COLO829 (cell line): ENCODE results near the gene HPCAL1.

Experiments
- DNase-seq: peaks from one replicate; pipeline ENCODE4 v3.0.0; 2012; ENCODE audit warnings: low spot score

HPCAL1 gene

DNA sequence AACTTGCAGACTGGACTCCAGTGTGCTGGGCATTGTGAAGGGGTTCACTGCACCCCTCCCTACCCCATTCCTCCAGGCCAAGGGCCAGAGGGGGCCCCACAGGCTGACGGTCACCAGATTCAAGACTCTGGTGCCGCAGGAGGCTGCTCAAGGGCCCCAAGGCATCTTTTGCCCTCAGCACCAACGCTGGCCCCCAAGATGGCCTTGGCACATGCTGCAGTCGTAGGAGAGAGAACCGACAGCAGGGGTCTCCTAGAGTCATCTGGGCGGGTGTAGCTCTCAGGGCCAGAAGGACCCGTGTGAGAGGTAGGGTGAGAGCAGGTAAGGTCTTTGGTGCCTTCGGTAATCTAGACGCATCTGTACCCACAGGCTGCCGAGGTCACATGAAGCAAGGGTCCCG lies 164.1 kb downstream of the HPCAL1 start:
- no peak for DNase-seq

DNA sequence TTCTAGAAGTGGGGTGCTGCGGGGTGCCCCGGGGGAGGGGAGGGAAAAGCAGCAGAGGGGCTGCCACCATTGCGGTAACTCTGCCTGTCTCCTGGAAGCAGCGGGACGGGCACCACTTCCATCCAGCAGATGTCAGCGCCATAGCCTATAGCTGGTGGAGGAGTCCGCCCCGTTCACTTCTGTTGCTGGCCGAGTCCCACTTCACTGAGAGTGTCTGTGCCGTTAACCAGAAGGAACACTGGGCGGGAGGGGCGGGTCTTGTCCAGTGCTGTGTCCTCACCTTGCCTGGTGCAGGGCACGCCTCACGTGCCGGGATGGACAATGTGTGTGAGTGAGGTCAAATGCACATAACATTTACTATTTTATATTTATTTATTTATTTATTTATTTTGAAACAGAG lies 164.7 kb downstream of the HPCAL1 start:
- DNase-seq: no peak

DNA sequence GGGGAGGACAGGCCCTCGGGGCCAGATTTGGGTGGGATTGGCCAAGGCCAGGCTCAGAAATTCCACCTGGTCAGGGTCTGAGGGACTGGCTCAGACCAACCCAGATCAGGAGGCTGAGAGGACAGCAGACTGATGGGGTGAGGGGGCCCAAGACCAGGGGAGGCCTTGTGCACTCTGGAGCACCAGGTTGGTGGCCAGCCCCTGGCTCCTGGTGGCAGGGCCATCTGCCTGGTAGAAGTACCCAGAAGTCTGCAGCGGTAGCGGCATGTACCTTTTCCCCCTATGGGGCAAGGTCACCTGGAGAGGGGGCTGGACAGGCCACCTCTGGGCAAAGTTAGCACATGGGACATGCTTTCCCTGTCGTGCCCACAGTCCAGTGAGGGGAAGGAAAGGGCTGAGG lies 166.6 kb downstream of the HPCAL1 start:
- no peak for DNase-seq

DNA sequence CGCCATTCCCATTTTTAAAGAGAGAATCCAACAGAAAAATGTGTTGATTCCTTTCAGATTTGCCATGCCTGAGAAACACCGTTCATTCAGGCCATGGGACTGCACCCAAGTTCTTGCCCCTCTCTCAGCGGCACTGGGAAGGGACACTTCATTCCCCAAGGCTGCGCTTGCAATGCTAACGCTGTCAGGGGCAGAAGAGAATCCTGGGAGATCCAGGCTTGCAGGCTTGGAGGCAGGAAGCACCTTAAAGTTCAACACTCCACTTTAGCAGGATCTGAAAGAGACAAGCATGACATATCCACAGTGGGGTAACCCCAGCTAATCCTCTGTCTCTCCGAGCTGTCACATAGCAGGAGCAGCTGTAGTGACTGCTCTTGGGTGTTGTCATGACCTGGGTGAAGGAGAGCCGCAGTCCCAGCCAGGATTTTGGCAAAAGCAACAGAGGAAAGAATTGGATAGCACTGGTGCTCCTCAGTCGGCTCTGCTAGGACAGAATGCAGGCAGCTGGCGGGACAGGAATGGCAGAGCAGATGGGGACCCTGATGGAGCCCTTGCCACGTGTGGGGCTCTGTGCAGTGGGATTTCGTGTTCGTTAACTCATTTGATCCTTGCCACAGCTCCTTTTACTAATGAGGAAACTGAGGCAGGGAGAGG lies 167.4 kb downstream of the HPCAL1 start:
- DNase-seq: no peak

DNA sequence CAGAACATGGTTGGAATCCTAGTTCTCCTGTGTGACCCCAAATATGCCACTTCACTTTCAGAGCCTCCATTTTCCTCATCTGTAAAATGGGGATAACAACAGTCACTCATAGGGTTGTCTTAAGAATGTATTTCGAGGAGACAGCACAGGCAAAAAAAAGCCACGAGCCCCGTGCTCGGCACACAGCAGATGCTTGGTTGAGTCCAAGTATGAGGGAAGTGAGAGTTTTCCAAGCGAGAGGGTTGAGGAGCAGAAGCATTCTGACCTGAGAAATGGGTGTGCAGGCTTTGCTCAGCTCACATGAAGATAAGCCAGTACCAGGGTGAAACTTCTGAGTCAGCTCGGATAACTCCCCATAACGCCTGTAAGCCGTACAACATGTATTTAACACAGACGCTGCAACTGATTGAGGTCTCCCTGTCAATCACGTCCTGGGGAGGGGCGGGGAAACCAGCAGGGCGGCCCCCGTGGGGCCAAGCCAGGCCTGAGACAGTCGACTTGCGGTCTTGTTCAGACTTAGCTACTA lies 168.4 kb downstream of the HPCAL1 start:
- no peak for DNase-seq

DNA sequence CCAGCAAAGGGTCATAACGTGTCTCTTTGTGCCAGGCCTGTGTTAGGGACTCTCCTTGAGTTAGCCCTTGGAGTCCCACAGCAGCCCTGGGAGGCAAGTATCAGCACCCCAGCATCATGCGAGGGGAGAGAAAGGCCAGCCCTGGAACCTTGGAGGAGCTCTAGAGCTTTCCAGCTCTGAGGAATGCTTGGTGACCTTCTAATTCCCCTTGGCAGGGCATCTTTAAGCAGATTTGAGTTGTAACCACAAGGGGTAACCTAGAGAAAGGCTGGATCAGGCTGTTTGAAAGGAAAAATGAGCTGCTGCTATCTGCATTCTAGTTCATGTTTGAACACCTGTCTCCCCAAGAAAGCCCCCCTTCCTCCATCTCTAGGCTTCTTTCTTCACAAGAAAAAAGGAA lies 169.3 kb downstream of the HPCAL1 start:
- DNase-seq: no peak

DNA sequence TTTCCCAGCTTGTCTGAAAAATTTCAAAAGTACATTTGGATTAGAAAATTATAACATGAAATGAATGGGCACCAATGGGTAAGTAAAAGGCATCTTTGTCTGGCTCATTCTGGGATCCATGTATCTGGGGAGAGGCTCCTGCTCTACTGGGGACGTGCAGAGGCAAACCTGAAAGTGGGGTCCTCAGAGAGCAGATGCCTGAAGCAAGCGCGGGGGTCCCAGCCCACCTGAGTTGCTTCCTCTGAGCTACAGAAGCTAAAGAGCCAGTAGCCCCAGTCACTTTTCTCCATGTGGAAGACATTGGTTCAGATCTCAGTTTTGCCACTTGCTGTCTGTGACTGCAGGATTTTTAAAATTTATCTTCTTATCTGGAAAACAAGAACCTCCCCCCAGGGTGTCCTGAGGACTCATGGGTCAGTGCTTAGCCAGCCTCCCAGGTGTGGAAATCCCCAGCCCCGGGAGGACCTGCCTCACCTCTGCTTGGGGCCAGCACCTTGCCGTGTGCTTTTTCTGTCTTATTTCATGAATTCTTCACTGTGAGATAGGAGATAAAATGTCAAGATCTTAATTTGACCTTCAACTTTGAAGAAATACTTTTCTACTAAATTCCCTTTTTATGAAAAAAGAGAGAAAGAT lies 170.5 kb downstream of the HPCAL1 start:
- no peak for DNase-seq

DNA sequence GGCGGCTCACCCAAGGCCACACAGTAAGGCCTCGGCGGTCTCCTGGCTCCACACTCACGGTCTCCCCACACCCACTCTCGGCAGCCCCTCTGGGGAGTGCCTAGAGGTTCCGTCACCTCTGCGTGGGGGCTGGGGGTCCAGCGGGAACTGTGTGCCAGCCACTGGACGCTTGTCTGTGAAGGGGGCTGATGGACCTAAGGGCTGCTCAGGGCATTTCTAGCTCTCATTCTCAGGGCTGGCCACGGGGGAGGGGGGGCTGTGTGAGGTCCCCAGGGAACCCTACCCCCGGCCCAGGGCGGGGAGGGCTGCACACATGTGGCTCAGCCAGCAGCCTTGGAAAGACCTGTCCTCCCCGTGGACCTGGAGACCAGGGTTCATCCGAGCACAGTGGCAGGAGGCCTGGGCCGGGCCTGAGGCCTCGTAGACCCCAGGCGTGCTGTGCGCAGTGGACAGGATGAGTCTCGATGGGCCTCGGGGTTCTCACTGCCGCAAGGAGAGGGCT lies 172.6 kb downstream of the HPCAL1 start:
- DNase-seq: no peak

DNA sequence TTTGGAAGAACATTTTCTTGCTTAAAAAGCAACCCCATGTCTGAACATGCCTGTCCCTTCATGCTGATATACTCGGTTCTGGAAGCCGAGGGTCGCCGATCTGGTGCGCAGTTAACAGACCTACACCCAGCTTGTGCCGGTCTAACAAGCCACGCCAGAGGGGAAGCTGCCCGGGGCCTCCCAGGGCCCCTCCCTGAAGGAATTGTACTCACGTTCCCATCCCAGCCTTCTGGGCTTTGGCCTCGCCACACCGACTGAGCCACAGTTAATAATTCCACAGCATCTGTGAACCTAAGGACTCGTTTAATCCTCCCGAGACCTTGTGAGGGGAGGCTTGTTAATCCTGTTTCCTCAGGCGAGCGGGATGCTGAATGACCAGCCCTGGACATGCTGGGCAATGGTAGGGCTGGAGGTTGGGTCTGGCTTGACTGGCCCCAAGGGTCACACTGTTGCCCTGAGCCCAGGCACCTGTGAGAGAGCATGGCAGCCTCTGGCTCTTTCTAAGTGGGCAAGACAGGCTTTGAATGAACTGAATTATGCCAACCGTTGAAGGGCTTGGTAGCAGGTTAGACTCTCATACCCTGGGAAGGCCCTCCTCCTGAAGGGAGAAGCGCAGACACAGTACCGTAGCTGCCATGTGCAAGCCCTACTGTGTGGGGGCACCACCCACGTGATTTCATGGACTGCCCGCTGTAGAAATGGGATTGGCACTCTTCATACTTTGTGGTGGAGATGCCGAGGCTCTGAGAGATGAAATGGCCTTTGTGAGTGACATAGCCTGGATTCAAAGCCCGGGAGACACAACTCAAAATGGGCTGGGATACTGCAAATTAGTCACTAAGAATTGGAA lies 173.3 kb downstream of the HPCAL1 start:
- no peak for DNase-seq

DNA sequence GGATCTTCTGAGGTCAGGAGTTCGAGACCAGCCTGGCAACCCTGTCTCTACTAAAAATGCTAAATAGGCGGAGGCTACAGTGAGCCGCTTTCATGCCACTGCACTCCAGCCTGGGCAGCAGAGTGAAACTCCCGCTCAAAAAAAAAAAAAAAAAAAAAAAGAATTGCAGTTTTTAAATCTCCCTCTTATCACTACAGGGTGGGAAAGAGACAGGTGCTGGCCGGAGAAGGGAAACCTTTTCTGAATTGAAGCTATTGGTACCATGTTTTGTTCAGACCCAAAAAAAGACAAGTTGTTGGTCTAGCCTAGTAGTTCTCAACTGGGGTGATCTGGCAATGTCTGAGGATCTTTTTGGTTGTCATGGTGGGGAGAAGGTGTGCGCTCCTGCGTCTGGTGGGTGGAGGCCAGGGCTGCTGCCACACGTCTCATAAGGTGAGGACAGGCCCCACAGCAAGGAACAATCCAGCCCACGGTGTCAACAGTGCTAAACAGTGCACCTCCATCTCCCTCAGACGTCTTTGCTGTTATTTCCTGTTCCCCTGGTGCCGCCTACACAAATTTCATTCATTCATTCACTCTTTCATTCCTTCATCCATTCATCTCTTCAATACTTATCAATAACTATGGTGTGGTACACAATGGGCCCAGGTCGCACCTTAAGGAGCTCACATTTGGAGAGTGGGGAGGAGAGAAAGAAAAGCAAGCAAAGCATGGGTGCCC lies 174.2 kb downstream of the HPCAL1 start:
- no peak for DNase-seq
